ENCODE results near the gene STARD13.

DNA sequence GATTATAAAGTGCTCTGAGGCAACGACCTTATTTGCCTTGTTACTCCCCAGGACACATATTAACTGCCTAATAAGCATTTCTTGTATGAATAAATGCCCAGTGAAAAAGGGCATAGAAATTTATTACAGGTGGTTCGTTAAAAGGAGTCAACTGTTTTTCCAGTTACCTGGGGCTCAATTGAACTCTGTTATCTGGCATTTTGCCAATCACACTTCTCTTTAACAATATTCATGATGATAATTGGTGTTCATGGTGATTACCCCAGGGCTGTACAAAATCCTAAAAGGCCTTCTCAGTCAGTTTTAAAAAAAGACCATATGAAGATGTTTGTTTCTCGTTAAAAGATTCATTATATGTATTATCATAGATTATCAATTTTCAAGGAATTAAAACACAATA lies 212.2 kb downstream of the STARD13 start:
- TF ChIP-seq CTCF (IDR thresholded peaks at IDR 0.05) (no peak), POLR2A (IDR thresholded peaks at IDR 0.05) (no peak), POLR2AphosphoS5 (IDR thresholded peaks at IDR 0.05) (no peak)
